ENCODE data around the gene ANO6. TPM values are rescaled to one million over a fixed set of nuclear protein-coding genes. Genes with fewer than 3 reads are reported as not detected.

Gene ANO6
- total RNA-seq, 1 donor from 2014 or later: 85.0 TPM

DNA sequence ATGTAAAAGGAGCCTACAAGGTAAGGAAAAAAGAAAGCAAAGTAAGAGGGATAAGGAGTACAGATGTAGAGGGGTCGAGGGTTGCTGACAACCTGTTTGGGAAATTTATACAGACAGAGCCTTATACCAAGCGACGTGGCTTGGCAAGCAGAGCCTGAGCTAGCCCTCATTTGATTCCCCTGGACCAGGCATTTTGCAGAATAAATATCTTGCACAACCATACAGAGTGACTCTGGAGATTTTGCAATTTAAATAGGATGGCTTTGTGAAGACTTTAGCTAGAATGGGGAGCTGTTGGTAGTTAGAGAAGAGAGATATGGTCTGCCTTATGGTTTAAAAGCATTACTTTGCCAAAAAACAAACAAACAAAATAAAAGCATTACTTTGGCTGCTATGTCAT, 11.1 kb upstream of the ANO6 start:
- H3K27ac ChIP-seq: no peak overlapping the region
- H3K9me3 ChIP-seq: no peaks in the 10 kb centered on the region
- H3K27me3 ChIP-seq: no peaks in the 10 kb centered on the region
- intact Hi-C loops (cut with DNase I): no loop called here
- TF ChIP-seq, protein P1, sequence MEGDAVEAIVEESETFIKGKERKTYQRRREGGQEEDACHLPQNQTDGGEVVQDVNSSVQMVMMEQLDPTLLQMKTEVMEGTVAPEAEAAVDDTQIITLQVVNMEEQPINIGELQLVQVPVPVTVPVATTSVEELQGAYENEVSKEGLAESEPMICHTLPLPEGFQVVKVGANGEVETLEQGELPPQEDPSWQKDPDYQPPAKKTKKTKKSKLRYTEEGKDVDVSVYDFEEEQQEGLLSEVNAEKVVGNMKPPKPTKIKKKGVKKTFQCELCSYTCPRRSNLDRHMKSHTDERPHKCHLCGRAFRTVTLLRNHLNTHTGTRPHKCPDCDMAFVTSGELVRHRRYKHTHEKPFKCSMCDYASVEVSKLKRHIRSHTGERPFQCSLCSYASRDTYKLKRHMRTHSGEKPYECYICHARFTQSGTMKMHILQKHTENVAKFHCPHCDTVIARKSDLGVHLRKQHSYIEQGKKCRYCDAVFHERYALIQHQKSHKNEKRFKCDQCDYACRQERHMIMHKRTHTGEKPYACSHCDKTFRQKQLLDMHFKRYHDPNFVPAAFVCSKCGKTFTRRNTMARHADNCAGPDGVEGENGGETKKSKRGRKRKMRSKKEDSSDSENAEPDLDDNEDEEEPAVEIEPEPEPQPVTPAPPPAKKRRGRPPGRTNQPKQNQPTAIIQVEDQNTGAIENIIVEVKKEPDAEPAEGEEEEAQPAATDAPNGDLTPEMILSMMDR (IDR thresholded peaks at IDR 0.05): no peak
- ATAC-seq (no peak), DNase-seq (no peak)
- no peak overlapping the region for H3K4me3 ChIP-seq
- H3K4me1 ChIP-seq: peaks cover 15% of the 10 kb centered on the region
- H3K36me3 ChIP-seq: no peaks in the 10 kb centered on the region

GRCh38 chr12:45205165-45205825, 10.6 kb upstream of the ANO6 start:
- no peak for DNase-seq
- H3K27me3 ChIP-seq: no peaks in the 10 kb centered on the region

DNA sequence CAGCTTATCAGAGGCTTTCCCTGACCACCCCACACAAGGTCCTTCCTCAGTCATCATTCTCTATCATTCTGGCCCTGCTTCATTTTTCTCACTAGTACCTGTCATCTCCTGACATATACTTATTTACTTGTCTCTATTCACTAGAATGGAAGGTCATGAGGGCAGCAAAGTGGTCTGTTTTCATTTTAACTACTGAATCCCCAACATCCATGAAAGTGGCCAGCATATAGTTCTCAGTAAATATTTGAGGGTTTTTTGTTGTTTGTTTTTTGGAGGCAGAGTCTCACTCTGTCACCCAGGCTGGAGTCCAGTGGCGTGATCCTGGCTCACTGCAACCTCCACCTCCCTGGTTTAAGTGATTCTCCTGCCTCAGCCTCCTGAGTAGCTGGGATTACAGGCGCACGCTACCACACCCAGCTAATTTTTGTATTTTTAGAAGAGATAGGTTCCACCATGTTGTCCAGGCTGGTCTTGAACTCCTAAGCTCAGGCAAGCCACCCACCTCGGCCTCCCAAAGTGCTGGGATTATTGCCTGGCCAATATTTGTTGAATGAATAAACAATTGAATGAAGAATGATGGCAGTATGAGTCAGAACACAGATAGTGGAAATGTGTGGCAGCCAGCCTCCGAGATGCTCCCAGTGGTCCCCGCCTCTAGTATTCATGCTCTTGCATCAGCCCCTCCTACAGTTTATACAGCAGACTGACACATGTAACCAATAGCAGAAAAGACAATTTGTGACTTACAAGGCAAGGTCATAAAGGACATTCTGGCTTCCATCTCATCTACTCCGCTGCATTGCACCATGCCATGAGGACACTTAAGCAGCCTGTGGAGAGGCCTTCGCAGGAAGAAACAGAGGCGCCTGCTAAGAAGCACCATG, 7.0 kb upstream of the ANO6 start:
- ATAC-seq: no peak
- Histone ChIP-seq H3K9me3 (no peaks in the 10 kb centered on the region), H3K27ac (no peak overlapping the region), H3K36me3 (no peaks in the 10 kb centered on the region), H3K4me3 (no peak overlapping the region), H3K27me3 (no peaks in the 10 kb centered on the region), H3K4me1 (no peaks in the 10 kb centered on the region)
- TF ChIP-seq, protein P1 (IDR thresholded peaks at IDR 0.05): no peak
- intact Hi-C loops (cut with DNase I): no loop called here
- DNase-seq: no peak

More at GRCh38 chr12:45205165-45205825, 10.6 kb upstream of the ANO6 start:
- intact Hi-C loops (cut with DNase I): no loop called here
- no peaks in the 10 kb centered on the region for H3K36me3 ChIP-seq
- H3K9me3 ChIP-seq: no peaks in the 10 kb centered on the region
- H3K4me1 ChIP-seq: peaks cover 9% of the 10 kb centered on the region
- TF ChIP-seq, protein P1 (IDR thresholded peaks at IDR 0.05): no peak
- no peak overlapping the region for H3K27ac ChIP-seq
- peak overlapping the region; percentile 4 for H3K4me3 ChIP-seq
- ATAC-seq: no peak

- no peaks in the 10 kb centered on the region for H3K4me1 ChIP-seq
- H3K4me3 ChIP-seq: no peak overlapping the region
- H3K9me3 ChIP-seq: no peaks in the 10 kb centered on the region
- no peaks in the 10 kb centered on the region for H3K36me3 ChIP-seq
- TF ChIP-seq, protein P1 (IDR thresholded peaks at IDR 0.05): no peak
- H3K27me3 ChIP-seq: no peaks in the 10 kb centered on the region
- DNase-seq (no peak), ATAC-seq (no peak)
- intact Hi-C loops (cut with DNase I): no loop called here
- no peak overlapping the region for H3K27ac ChIP-seq
These were observed 6.1 kb upstream of the ANO6 start for GRCh38 chr12:45209784-45210183.

- H3K36me3 ChIP-seq: no peaks in the 10 kb centered on the region
- DNase-seq (no peak), ATAC-seq (no peak)
- H3K27ac ChIP-seq: no peak overlapping the region
- intact Hi-C loops (cut with DNase I): no loop called here
- H3K4me1 ChIP-seq: no peaks in the 10 kb centered on the region
- no peaks in the 10 kb centered on the region for H3K9me3 ChIP-seq
- TF ChIP-seq, protein P1 (IDR thresholded peaks at IDR 0.05): no peak
- H3K27me3 ChIP-seq: no peaks in the 10 kb centered on the region
- no peak overlapping the region for H3K4me3 ChIP-seq
These were observed 3.8 kb upstream of the ANO6 start for GRCh38 chr12:45212064-45212463.
